Osteoblast (primary cell): ENCODE data around the gene CPED1. TPM values are rescaled to one million over a fixed set of nuclear protein-coding genes. Genes with fewer than 3 reads are reported as not detected.
A peak's percentile ranks its signal among the peaks of the same experiment; 100 is the strongest.

Source experiments
- DNase-seq: peaks from one replicate; pipeline ENCODE4 v3.0.0; 2011; ENCODE audit warnings: low spot score, mixed read lengths; ENCODE audit not compliant: insufficient read length; ENCODE audit errors: missing footprints
- H2AFZ ChIP-seq: 2 replicates; pipeline ENCODE4 v1.6.0; 2011; ENCODE audit warnings: mild to moderate bottlenecking, low read length
- H3K27ac ChIP-seq: 2 replicates; pipeline ENCODE4 v1.5.1; 2011; ENCODE audit warnings: mild to moderate bottlenecking, low read depth, low read length, moderate library complexity
- H3K27me3 ChIP-seq: 2 replicates; pipeline ENCODE4 v1.6.0; 2012; ENCODE audit warnings: mild to moderate bottlenecking, control low read depth, inconsistent platforms, low read length, moderate library complexity; ENCODE audit not compliant: insufficient read depth
- H3K36me3 ChIP-seq: 2 replicates; pipeline ENCODE4 v1.5.1; 2011; ENCODE audit warnings: mild to moderate bottlenecking, low read length, control low read depth, moderate library complexity; ENCODE audit not compliant: insufficient read depth
- H3K4me1 ChIP-seq: 2 replicates; pipeline ENCODE4 v1.5.1; 2011; ENCODE audit warnings: mild to moderate bottlenecking, low read length, control low read depth, moderate library complexity; ENCODE audit not compliant: insufficient read depth
- H3K4me2 ChIP-seq: 2 replicates; pipeline ENCODE4 v1.6.0; 2011; ENCODE audit warnings: mild to moderate bottlenecking, low read length; ENCODE audit not compliant: insufficient read depth
- H3K4me3 ChIP-seq: fragments of 200-600 bp; sonication (generic); 3 replicates; pipeline ENCODE4 v1.5.1; 2012; ENCODE audit warnings: mild to moderate bottlenecking, low read length, inconsistent platforms; ENCODE audit not compliant: insufficient read depth
- H3K79me2 ChIP-seq: 2 replicates; pipeline ENCODE4 v1.6.0; 2012; ENCODE audit warnings: mild to moderate bottlenecking, low read length, control low read depth, inconsistent platforms; ENCODE audit not compliant: insufficient read depth
- H3K9me3 ChIP-seq: 2 replicates; pipeline ENCODE4 v1.5.1; 2011; ENCODE audit warnings: low read depth, low read length, control low read depth
- H4K20me1 ChIP-seq: 2 replicates; pipeline ENCODE4 v1.6.0; 2012; ENCODE audit warnings: mild to moderate bottlenecking, low read length, control low read depth; ENCODE audit not compliant: insufficient read depth
- total RNA-seq: library from RNA; depleted of rRNA; stranded (reverse); fragments of >200 nt; gene quantifications from 2 replicates; pipeline ENCODE4 v1.2.3, GENCODE V29; 2012
- TF ChIP-seq, protein P1 (sequence below): IDR thresholded peaks from 2 replicates; pipeline ENCODE4 v1.5.1; 2011; ENCODE audit warnings: mild to moderate bottlenecking, low read depth, low read length, moderate library complexity; ENCODE audit errors: extremely low read depth

CPED1 gene
- total RNA-seq, 1 donor: 30.8 TPM

DNA sequence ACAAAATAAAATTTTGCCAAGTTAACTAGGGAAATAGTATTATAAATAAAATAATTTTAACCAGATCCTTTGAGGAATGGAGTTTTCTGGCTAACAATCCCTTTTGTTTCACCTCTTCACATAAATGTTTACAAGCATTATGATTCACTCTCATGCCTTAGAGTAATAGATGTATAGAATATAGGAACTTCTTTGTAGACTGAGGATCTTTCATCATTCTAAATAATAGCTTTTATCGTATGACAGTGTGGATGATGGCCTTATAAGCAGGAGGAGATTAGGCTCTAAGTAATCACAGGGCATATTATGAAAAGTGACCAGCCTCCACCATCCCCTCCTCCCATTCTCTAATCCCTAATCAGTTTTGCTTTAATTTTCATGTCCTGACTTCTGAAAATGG is 24.4 kb upstream of the CPED1 start:
- TF ChIP-seq, protein P1, sequence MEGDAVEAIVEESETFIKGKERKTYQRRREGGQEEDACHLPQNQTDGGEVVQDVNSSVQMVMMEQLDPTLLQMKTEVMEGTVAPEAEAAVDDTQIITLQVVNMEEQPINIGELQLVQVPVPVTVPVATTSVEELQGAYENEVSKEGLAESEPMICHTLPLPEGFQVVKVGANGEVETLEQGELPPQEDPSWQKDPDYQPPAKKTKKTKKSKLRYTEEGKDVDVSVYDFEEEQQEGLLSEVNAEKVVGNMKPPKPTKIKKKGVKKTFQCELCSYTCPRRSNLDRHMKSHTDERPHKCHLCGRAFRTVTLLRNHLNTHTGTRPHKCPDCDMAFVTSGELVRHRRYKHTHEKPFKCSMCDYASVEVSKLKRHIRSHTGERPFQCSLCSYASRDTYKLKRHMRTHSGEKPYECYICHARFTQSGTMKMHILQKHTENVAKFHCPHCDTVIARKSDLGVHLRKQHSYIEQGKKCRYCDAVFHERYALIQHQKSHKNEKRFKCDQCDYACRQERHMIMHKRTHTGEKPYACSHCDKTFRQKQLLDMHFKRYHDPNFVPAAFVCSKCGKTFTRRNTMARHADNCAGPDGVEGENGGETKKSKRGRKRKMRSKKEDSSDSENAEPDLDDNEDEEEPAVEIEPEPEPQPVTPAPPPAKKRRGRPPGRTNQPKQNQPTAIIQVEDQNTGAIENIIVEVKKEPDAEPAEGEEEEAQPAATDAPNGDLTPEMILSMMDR: no peak
- no peaks in the 10 kb centered on the region for H3K9me3 ChIP-seq
- H3K27ac ChIP-seq: no peak overlapping the region
- H4K20me1 ChIP-seq: peaks cover 3% of the 10 kb centered on the region
- H3K4me1 ChIP-seq: no peaks in the 10 kb centered on the region
- no peak overlapping the region for H3K4me3 ChIP-seq
- H2AFZ ChIP-seq: no peak overlapping the region
- H3K36me3 ChIP-seq: peaks cover 27% of the 10 kb centered on the region
- no peaks in the 10 kb centered on the region for H3K27me3 ChIP-seq
- H3K4me2 ChIP-seq: no peak overlapping the region
- no peak for DNase-seq
- no peaks in the 10 kb centered on the region for H3K79me2 ChIP-seq

GRCh38 chr7:120966961-120967360 is 21.6 kb upstream of the CPED1 start:
- H3K79me2 ChIP-seq: no peaks in the 10 kb centered on the region
- TF ChIP-seq, protein P1: no peak

GRCh38 chr7:120973849-120974248 is 14.7 kb upstream of the CPED1 start:
- Histone ChIP-seq H3K4me3 (no peak overlapping the region), H3K4me1 (no peaks in the 10 kb centered on the region), H3K36me3 (peaks cover 48% of the 10 kb centered on the region), H4K20me1 (no peaks in the 10 kb centered on the region), H3K27ac (no peak overlapping the region), H3K9me3 (no peaks in the 10 kb centered on the region), H3K27me3 (no peaks in the 10 kb centered on the region), H2AFZ (no peak overlapping the region), H3K4me2 (no peak overlapping the region), H3K79me2 (no peaks in the 10 kb centered on the region)
- TF ChIP-seq, protein P1: no peak
- no peak for DNase-seq

More at GRCh38 chr7:120966961-120967360, 21.6 kb upstream of the CPED1 start:
- peaks cover 48% of the 10 kb centered on the region for H3K36me3 ChIP-seq
- no peaks in the 10 kb centered on the region for H3K27me3 ChIP-seq
- H3K4me1 ChIP-seq: no peaks in the 10 kb centered on the region
- H3K4me2 ChIP-seq: no peak overlapping the region
- no peak for DNase-seq
- no peak overlapping the region for H3K27ac ChIP-seq
- no peak overlapping the region for H2AFZ ChIP-seq
- H3K4me3 ChIP-seq: no peak overlapping the region
- no peaks in the 10 kb centered on the region for H3K9me3 ChIP-seq
- H4K20me1 ChIP-seq: no peaks in the 10 kb centered on the region

DNA sequence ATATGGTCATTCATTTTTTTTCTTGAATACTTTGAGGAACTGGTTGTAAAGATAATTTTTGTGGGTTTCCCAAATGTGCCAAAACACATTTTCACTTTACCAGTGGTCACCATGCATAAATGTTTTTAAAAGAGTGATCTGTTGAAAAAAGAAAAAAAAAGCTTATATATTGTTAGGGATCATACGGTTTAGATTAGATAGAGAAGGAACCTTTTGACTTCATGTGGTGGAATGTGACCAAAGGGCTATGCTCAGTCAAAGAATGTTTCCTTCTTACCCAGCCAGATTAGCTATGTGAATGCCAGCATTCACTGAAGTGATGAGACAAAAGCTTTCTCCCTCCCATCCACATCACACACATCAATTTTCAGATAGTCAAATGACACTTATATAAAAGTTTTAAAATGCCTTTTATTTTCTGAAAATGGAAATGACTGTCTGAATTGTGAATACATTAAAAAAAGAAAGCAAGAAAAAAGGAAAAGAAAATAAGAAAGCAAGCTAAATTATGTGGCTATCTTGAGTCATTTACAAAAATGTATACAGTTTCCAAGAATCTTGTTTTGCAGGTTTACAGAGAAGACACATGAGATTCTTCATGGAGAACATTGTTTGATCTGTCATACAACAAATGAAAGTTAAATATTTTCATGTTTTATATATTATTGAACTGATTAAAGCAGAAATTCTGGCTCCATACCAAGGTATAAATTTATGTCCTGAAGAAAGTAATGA is 8.6 kb upstream of the CPED1 start:
- TF ChIP-seq, protein P1: no peak
- no peak overlapping the region for H3K4me3 ChIP-seq
- H4K20me1 ChIP-seq: no peaks in the 10 kb centered on the region
- no peaks in the 10 kb centered on the region for H3K79me2 ChIP-seq
- no peaks in the 10 kb centered on the region for H3K9me3 ChIP-seq
- peak overlapping the region; percentile 2 for H3K4me2 ChIP-seq
- no peak overlapping the region for H3K27ac ChIP-seq
- DNase-seq: no peak
- H3K27me3 ChIP-seq: no peaks in the 10 kb centered on the region
- H3K36me3 ChIP-seq: peaks cover 10% of the 10 kb centered on the region
- peaks cover 34% of the 10 kb centered on the region for H3K4me1 ChIP-seq
- H2AFZ ChIP-seq: no peak overlapping the region
